IMR-90 (cell line): Measurements from ENCODE around the gene TRUB2.

Experiments
- POLR2A ChIP-seq: IDR thresholded peaks from 2 replicates; pipeline ENCODE4 v1.6.1; 2012; ENCODE audit warnings: mild to moderate bottlenecking, low read depth, low read length
- TF ChIP-seq, protein P1 (sequence below): conservative IDR thresholded peaks from 2 replicates; pipeline ENCODE4 v1.5.1; 2012; ENCODE audit warnings: mild to moderate bottlenecking, low read depth, low read length, improper control_type of control experiment

- TF ChIP-seq, protein P1, sequence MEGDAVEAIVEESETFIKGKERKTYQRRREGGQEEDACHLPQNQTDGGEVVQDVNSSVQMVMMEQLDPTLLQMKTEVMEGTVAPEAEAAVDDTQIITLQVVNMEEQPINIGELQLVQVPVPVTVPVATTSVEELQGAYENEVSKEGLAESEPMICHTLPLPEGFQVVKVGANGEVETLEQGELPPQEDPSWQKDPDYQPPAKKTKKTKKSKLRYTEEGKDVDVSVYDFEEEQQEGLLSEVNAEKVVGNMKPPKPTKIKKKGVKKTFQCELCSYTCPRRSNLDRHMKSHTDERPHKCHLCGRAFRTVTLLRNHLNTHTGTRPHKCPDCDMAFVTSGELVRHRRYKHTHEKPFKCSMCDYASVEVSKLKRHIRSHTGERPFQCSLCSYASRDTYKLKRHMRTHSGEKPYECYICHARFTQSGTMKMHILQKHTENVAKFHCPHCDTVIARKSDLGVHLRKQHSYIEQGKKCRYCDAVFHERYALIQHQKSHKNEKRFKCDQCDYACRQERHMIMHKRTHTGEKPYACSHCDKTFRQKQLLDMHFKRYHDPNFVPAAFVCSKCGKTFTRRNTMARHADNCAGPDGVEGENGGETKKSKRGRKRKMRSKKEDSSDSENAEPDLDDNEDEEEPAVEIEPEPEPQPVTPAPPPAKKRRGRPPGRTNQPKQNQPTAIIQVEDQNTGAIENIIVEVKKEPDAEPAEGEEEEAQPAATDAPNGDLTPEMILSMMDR, result no peak
- no peak for TF ChIP-seq POLR2A
Measured at GRCh38 chr9:128282500-128282899, 39.7 kb downstream of the TRUB2 start.
